Measurements from ENCODE around the gene CFAP300. TPM values are rescaled to one million over a fixed set of nuclear protein-coding genes. Genes with fewer than 3 reads are reported as not detected.

CFAP300 gene
- total RNA-seq, 1 donor from 2014 or later: 0.64 TPM

DNA sequence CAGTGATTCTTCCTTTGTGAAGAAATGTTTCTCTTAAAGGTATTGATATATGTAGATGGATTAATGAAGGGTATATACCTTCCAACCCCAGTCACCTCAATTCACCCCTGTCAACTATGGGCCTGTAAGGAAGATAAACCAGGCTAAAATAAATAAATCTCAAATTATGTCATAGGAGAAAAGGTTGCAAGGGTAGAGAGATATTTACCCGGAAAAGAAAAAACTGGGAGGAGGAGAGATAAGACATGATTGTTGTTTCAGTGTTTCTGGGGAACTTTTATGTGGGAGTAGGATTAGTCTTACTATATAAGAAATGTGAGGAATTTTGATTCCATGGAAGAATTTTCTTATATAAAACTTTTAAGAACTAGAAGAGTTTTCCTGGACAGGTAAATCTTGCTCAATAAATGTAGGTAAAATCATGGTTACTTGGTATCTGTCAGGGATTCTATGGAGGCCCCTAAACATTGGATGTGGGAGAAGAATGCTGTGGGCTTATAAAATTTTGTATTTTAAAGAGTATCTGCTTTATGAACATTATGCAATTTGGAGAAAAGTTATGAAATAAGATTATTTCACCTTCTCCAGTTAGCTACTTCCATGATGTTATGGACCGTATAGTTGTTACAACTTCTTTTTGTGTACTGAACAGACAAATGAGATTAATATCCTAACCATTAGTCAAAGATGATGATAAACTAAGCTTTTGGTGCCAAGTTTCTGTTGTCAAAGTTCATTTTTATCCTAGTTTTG, 69.4 kb downstream of the CFAP300 start:
- FAIRE-seq (no peak), DNase-seq (ENCODE audit: low read depth) (peak; percentile 43)
- Mint-ChIP-seq H3K9me3 (ENCODE audit: unreplicated experiment) (no peaks in the 10 kb centered on the region), H3K4me1 (ENCODE audit: low read depth, unreplicated experiment) (peaks cover 49% of the 10 kb centered on the region), H3K36me3 (ENCODE audit: low read depth, unreplicated experiment) (peaks cover 1% of the 10 kb centered on the region), H3K4me3 (ENCODE audit: unreplicated experiment) (peak overlapping the region; percentile 58), H3K27me3 (ENCODE audit: low read depth, unreplicated experiment) (no peaks in the 10 kb centered on the region), H3K27ac (ENCODE audit: unreplicated experiment) (peak overlapping the region; percentile 21)
- Histone ChIP-seq H3K27me3 (ENCODE audit: insufficient read depth, low read length) (no peaks in the 10 kb centered on the region), H3K79me2 (ENCODE audit: insufficient read depth, low read length) (peaks cover 100% of the 10 kb centered on the region), H3K27ac (ENCODE audit: low read depth, low read length) (peak overlapping the region; percentile 18), H4K20me1 (ENCODE audit: insufficient read depth, low read length) (peaks cover 37% of the 10 kb centered on the region), H3K9ac (ENCODE audit: low read length) (no peak overlapping the region), H3K4me1 (ENCODE audit: insufficient read depth, low read length) (peaks cover 65% of the 10 kb centered on the region), H3K36me3 (ENCODE audit: insufficient read depth, low read length) (peaks cover 11% of the 10 kb centered on the region), H3K4me2 (ENCODE audit: low read length) (peak overlapping the region; percentile 70), H3K4me3 (ENCODE audit: insufficient read depth, low read depth, low read length) (no peak overlapping the region), H2AFZ (ENCODE audit: low read depth, low read length) (no peak overlapping the region), H3K9me3 (ENCODE audit: insufficient read depth, low read depth, low read length) (no peaks in the 10 kb centered on the region)
- TF ChIP-seq, protein P1, sequence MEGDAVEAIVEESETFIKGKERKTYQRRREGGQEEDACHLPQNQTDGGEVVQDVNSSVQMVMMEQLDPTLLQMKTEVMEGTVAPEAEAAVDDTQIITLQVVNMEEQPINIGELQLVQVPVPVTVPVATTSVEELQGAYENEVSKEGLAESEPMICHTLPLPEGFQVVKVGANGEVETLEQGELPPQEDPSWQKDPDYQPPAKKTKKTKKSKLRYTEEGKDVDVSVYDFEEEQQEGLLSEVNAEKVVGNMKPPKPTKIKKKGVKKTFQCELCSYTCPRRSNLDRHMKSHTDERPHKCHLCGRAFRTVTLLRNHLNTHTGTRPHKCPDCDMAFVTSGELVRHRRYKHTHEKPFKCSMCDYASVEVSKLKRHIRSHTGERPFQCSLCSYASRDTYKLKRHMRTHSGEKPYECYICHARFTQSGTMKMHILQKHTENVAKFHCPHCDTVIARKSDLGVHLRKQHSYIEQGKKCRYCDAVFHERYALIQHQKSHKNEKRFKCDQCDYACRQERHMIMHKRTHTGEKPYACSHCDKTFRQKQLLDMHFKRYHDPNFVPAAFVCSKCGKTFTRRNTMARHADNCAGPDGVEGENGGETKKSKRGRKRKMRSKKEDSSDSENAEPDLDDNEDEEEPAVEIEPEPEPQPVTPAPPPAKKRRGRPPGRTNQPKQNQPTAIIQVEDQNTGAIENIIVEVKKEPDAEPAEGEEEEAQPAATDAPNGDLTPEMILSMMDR (IDR thresholded peaks at IDR 0.05; ENCODE audit: insufficient read depth, low read depth, low read length): no peak
- TF ChIP-seq EZH2 (IDR thresholded peaks at IDR 0.05; ENCODE audit: insufficient read depth, low read length): no peak

DNA sequence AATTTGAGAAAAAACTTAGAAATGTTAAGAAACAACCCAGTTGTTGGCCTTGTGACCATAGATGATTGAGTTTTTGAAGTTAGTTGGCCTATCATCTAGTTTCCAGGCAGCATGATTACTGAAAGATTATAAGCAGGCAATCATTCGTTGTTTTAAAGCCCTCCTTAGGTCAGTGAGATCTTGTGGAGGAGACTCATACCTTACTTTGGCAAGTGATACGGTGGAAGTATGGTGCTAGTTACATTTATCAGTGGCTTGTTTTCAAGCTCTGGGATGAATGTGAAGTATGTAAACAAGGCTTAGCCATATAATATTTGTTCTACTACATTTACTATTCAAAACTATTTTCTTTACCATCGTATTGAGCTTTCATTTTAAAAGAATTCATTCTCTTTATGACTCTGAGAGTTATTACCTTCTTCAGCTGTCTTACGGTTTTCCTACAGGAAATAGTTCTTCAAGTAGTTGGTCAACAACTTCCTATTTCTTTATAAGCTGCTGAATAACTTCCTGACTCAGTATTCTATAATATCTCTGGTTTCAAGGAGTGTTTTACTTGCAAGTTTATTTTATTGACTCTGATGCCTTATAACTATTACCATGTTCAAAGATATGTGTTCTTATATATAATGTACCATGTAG, 70.4 kb downstream of the CFAP300 start:
- no peak for TF ChIP-seq EZH2 (IDR thresholded peaks at IDR 0.05; ENCODE audit: insufficient read depth, low read length)
- TF ChIP-seq, protein P1 (IDR thresholded peaks at IDR 0.05; ENCODE audit: insufficient read depth, low read depth, low read length): no peak
- Histone ChIP-seq H3K79me2 (ENCODE audit: insufficient read depth, low read length) (peaks cover 100% of the 10 kb centered on the region), H3K4me1 (ENCODE audit: insufficient read depth, low read length) (peaks cover 65% of the 10 kb centered on the region), H2AFZ (ENCODE audit: low read depth, low read length) (no peak overlapping the region), H3K4me2 (ENCODE audit: low read length) (peak overlapping the region; percentile 70), H3K27me3 (ENCODE audit: insufficient read depth, low read length) (no peaks in the 10 kb centered on the region), H3K36me3 (ENCODE audit: insufficient read depth, low read length) (peaks cover 11% of the 10 kb centered on the region), H4K20me1 (ENCODE audit: insufficient read depth, low read length) (peaks cover 43% of the 10 kb centered on the region), H3K4me3 (ENCODE audit: insufficient read depth, low read depth, low read length) (peak overlapping the region; percentile 12), H3K27ac (ENCODE audit: low read depth, low read length) (peak overlapping the region; percentile 29), H3K9me3 (ENCODE audit: insufficient read depth, low read depth, low read length) (no peaks in the 10 kb centered on the region), H3K9ac (ENCODE audit: low read length) (no peak overlapping the region)
- Mint-ChIP-seq H3K4me1 (ENCODE audit: low read depth, unreplicated experiment) (peaks cover 49% of the 10 kb centered on the region), H3K36me3 (ENCODE audit: low read depth, unreplicated experiment) (peaks cover 1% of the 10 kb centered on the region), H3K9me3 (ENCODE audit: unreplicated experiment) (no peaks in the 10 kb centered on the region), H3K4me3 (ENCODE audit: unreplicated experiment) (no peak overlapping the region), H3K27ac (ENCODE audit: unreplicated experiment) (no peak overlapping the region), H3K27me3 (ENCODE audit: low read depth, unreplicated experiment) (no peaks in the 10 kb centered on the region)
- DNase-seq (ENCODE audit: low read depth): peak; percentile 29
- FAIRE-seq: peak; percentile 67

Measured in astrocyte (in vitro differentiated cells and primary cell).